ENCODE data around the gene STAB1.

DNA sequence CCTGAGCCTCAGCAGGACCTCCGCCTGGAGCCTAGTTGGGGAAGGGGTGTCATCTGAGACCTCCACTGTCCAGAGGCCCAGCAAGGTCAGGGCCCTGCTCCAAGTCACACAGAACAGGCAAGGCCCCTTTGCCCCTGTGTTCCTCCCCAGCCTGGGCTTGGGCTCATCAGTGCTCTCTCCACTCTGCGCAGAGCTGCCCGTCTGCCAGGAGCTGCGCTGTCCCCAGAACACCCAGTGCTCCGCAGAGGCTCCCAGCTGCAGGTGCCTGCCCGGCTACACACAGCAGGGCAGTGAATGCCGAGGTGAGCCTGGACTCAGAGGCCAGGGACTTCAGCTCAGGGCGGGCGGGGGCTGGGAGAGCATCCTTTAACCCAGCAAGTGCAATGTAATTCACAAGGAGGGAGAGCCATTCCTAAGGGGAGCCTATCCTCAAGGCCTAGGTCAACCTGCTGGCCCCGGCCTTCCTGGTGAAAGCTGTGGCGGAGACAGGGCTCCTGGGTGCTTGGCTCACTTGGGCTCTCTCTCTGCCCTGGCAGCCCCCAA lies 7.7 kb downstream of the STAB1 start:
- TF ChIP-seq, protein P1, sequence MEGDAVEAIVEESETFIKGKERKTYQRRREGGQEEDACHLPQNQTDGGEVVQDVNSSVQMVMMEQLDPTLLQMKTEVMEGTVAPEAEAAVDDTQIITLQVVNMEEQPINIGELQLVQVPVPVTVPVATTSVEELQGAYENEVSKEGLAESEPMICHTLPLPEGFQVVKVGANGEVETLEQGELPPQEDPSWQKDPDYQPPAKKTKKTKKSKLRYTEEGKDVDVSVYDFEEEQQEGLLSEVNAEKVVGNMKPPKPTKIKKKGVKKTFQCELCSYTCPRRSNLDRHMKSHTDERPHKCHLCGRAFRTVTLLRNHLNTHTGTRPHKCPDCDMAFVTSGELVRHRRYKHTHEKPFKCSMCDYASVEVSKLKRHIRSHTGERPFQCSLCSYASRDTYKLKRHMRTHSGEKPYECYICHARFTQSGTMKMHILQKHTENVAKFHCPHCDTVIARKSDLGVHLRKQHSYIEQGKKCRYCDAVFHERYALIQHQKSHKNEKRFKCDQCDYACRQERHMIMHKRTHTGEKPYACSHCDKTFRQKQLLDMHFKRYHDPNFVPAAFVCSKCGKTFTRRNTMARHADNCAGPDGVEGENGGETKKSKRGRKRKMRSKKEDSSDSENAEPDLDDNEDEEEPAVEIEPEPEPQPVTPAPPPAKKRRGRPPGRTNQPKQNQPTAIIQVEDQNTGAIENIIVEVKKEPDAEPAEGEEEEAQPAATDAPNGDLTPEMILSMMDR (IDR thresholded peaks at IDR 0.05), result no peak
- no peak for TF ChIP-seq EP300 (IDR thresholded peaks at IDR 0.05)
- no peak for TF ChIP-seq POLR2AphosphoS5 (IDR thresholded peaks at IDR 0.05)
